ENCODE data around the gene ABCA6. TPM values are rescaled to one million over a fixed set of nuclear protein-coding genes. Genes with fewer than 3 reads are reported as not detected.

The ABCA6 gene
- total RNA-seq, 2 experiments from 2014 or later = 0.13 to 0.30 TPM

GRCh38 chr17:69105907-69106730 lies 35.6 kb downstream of the ABCA6 start:
- ChIA-PET POLR2A (no interaction called here), CTCF (no interaction called here)
- Mint-ChIP-seq H3K4me3 (no peak overlapping the region), H3K4me1 (no peaks in the 10 kb centered on the region), H3K36me3 (ENCODE audit: low read depth) (no peaks in the 10 kb centered on the region), H3K27ac (no peak overlapping the region), H3K27me3 (no peaks in the 10 kb centered on the region), H3K9me3 (no peaks in the 10 kb centered on the region)
- no peak for DNase-seq

- Mint-ChIP-seq H3K27me3 (no peaks in the 10 kb centered on the region), H3K36me3 (ENCODE audit: low read depth) (no peaks in the 10 kb centered on the region), H3K4me1 (no peaks in the 10 kb centered on the region), H3K9me3 (no peaks in the 10 kb centered on the region), H3K27ac (no peak overlapping the region), H3K4me3 (no peak overlapping the region)
- DNase-seq = no peak
- ChIA-PET CTCF (no interaction called here), POLR2A (no interaction called here)
Observed at GRCh38 chr17:69103557-69104233, 38.0 kb downstream of the ABCA6 start.

- H3K36me3 Mint-ChIP-seq (ENCODE audit: low read depth) = no peaks in the 10 kb centered on the region
Observed at GRCh38 chr17:69098625-69099024, 43.1 kb downstream of the ABCA6 start.

GRCh38 chr17:69096541-69096940 lies 45.2 kb downstream of the ABCA6 start:
- Mint-ChIP-seq H3K9me3 (no peaks in the 10 kb centered on the region), H3K27me3 (peaks cover 4% of the 10 kb centered on the region), H3K36me3 (ENCODE audit: low read depth) (no peaks in the 10 kb centered on the region), H3K4me3 (no peak overlapping the region), H3K27ac (no peak overlapping the region), H3K4me1 (no peaks in the 10 kb centered on the region)
- ChIA-PET CTCF (no interaction called here), POLR2A (no interaction called here)
- no peak for DNase-seq

More at GRCh38 chr17:69098625-69099024, 43.1 kb downstream of the ABCA6 start:
- no peak for DNase-seq
- ChIA-PET CTCF (no interaction called here), POLR2A (no interaction called here)
- Mint-ChIP-seq H3K4me1 (no peaks in the 10 kb centered on the region), H3K4me3 (no peak overlapping the region), H3K9me3 (no peaks in the 10 kb centered on the region), H3K27ac (no peak overlapping the region), H3K27me3 (no peaks in the 10 kb centered on the region)

- no peak for DNase-seq
- ChIA-PET POLR2A (no interaction called here), CTCF (interaction anchor here (1.1 kb wide), 1 partner anchor 9 kb away, joined by 3 read pairs; no protein-coding TSS in a partner anchor)
- H3K36me3 Mint-ChIP-seq (ENCODE audit: low read depth) = no peaks in the 10 kb centered on the region
- peaks cover 4% of the 10 kb centered on the region for H3K27me3 Mint-ChIP-seq
- no peaks in the 10 kb centered on the region for H3K9me3 Mint-ChIP-seq
- no peaks in the 10 kb centered on the region for H3K4me1 Mint-ChIP-seq
- no peak overlapping the region for H3K4me3 Mint-ChIP-seq
- no peak overlapping the region for H3K27ac Mint-ChIP-seq
Observed at GRCh38 chr17:69093995-69094394, 47.7 kb downstream of the ABCA6 start.

- no peaks in the 10 kb centered on the region for H3K36me3 Mint-ChIP-seq (ENCODE audit: low read depth)
Observed at GRCh38 chr17:69093279-69093789, 48.4 kb downstream of the ABCA6 start.

GRCh38 chr17:69090365-69090764 lies 51.3 kb downstream of the ABCA6 start:
- Mint-ChIP-seq H3K4me1 (no peaks in the 10 kb centered on the region), H3K36me3 (ENCODE audit: low read depth) (no peaks in the 10 kb centered on the region), H3K27ac (no peak overlapping the region), H3K9me3 (no peaks in the 10 kb centered on the region), H3K4me3 (no peak overlapping the region), H3K27me3 (peaks cover 4% of the 10 kb centered on the region)
- ChIA-PET POLR2A (no interaction called here), CTCF (no interaction called here)
- DNase-seq = no peak

More at GRCh38 chr17:69093279-69093789, 48.4 kb downstream of the ABCA6 start:
- Mint-ChIP-seq H3K4me1 (no peaks in the 10 kb centered on the region), H3K9me3 (no peaks in the 10 kb centered on the region), H3K27ac (no peak overlapping the region), H3K4me3 (no peak overlapping the region), H3K27me3 (peaks cover 4% of the 10 kb centered on the region)
- ChIA-PET CTCF (interaction anchor here (1.1 kb wide), 1 partner anchor 8 kb away, joined by 3 read pairs; no protein-coding TSS in a partner anchor), POLR2A (no interaction called here)
- no peak for DNase-seq

- peaks cover 4% of the 10 kb centered on the region for H3K27me3 Mint-ChIP-seq
- no peaks in the 10 kb centered on the region for H3K36me3 Mint-ChIP-seq (ENCODE audit: low read depth)
- no peak overlapping the region for H3K4me3 Mint-ChIP-seq
- no peaks in the 10 kb centered on the region for H3K4me1 Mint-ChIP-seq
- CTCF ChIA-PET = no interaction called here
- no peaks in the 10 kb centered on the region for H3K9me3 Mint-ChIP-seq
- no peak for DNase-seq
- no peak overlapping the region for H3K27ac Mint-ChIP-seq
- POLR2A ChIA-PET = no interaction called here
Observed at GRCh38 chr17:69088643-69089200, 53.0 kb downstream of the ABCA6 start.

- Mint-ChIP-seq H3K9me3 (peaks cover 8% of the 10 kb centered on the region), H3K27ac (no peak overlapping the region), H3K4me3 (no peak overlapping the region), H3K27me3 (no peaks in the 10 kb centered on the region), H3K4me1 (no peaks in the 10 kb centered on the region), H3K36me3 (ENCODE audit: low read depth) (no peaks in the 10 kb centered on the region)
- ChIA-PET POLR2A (no interaction called here), CTCF (no interaction called here)
- no peak for DNase-seq
Observed at GRCh38 chr17:69086641-69087040, 55.1 kb downstream of the ABCA6 start.

GRCh38 chr17:69084911-69085310 lies 56.8 kb downstream of the ABCA6 start:
- POLR2A ChIA-PET = no interaction called here
- H3K27me3 Mint-ChIP-seq = no peaks in the 10 kb centered on the region
- no peaks in the 10 kb centered on the region for H3K4me1 Mint-ChIP-seq
- no peak for DNase-seq
- no peak overlapping the region for H3K4me3 Mint-ChIP-seq
- H3K36me3 Mint-ChIP-seq (ENCODE audit: low read depth) = no peaks in the 10 kb centered on the region
- no peak overlapping the region for H3K27ac Mint-ChIP-seq
- CTCF ChIA-PET = interaction anchor here (0.8 kb wide), 1 partner anchor 9 kb away, joined by 3 read pairs; no protein-coding TSS in a partner anchor
- H3K9me3 Mint-ChIP-seq = peaks cover 8% of the 10 kb centered on the region

- CTCF ChIA-PET = no interaction called here
Observed at GRCh38 chr17:69082696-69083095, 59.0 kb downstream of the ABCA6 start.

GRCh38 chr17:69078864-69079263 lies 62.8 kb downstream of the ABCA6 start:
- ChIA-PET POLR2A (no interaction called here), CTCF (no interaction called here)
- Mint-ChIP-seq H3K9me3 (peaks cover 11% of the 10 kb centered on the region), H3K27ac (no peak overlapping the region), H3K4me1 (no peaks in the 10 kb centered on the region), H3K4me3 (no peak overlapping the region), H3K27me3 (peaks cover 8% of the 10 kb centered on the region), H3K36me3 (ENCODE audit: low read depth) (no peaks in the 10 kb centered on the region)
- no peak for DNase-seq

More at GRCh38 chr17:69082696-69083095, 59.0 kb downstream of the ABCA6 start:
- POLR2A ChIA-PET = no interaction called here
- H3K4me1 Mint-ChIP-seq = no peaks in the 10 kb centered on the region
- H3K4me3 Mint-ChIP-seq = no peak overlapping the region
- no peak overlapping the region for H3K27ac Mint-ChIP-seq
- H3K36me3 Mint-ChIP-seq (ENCODE audit: low read depth) = no peaks in the 10 kb centered on the region
- no peak for DNase-seq
- peaks cover 8% of the 10 kb centered on the region for H3K9me3 Mint-ChIP-seq
- H3K27me3 Mint-ChIP-seq = no peaks in the 10 kb centered on the region

- CTCF ChIA-PET = no interaction called here
- DNase-seq = no peak
- Mint-ChIP-seq H3K4me1 (peaks cover 10% of the 10 kb centered on the region), H3K27ac (no peak overlapping the region), H3K9me3 (peaks cover 3% of the 10 kb centered on the region), H3K4me3 (no peak overlapping the region), H3K36me3 (ENCODE audit: low read depth) (peaks cover 3% of the 10 kb centered on the region), H3K27me3 (peaks cover 12% of the 10 kb centered on the region)
- POLR2A ChIA-PET = no interaction called here
Observed at GRCh38 chr17:69075823-69076222, 65.9 kb downstream of the ABCA6 start.

All from activated CD4-positive, alpha-beta memory T cell treated with anti-CD3 and anti-CD28 coated beads, Interleukin-2, amount 10 ng/mL, durations not matched to agents 7 days and 5 days (primary cell).